Hippocampal formation (tissue), 2 donors: Measurements from ENCODE around the gene RNF225.
"Not testable (repeated sequence)": the region's sequence is repeated elsewhere in the genome, so short reads cannot be mapped to it uniquely, and the experiment has no call there.

ENCODE experiments used
- DNase-seq, 2 donors: peaks; one replicate each; lab custom pipeline; 2025; lab: John Stamatoyannopoulos, UW

The RNF225 gene

GRCh38 chr19:58408152-58409009 is 12.9 kb downstream of the RNF225 start, which contains the start of gene ZNF584:
TSS of gene ZNF584 (plus strand) at chr19:58408649. CDS start at chr19:58409148, 499 bp downstream.
- peak; percentile 93 to 94 for DNase-seq

- no peak for DNase-seq
Measured at GRCh38 chr19:58409010-58409790, 13.7 kb downstream of the RNF225 start.

GRCh38 chr19:58416604-58417003 is 21.1 kb downstream of the RNF225 start:
- DNase-seq: no peak

GRCh38 chr19:58417071-58417470 is 21.6 kb downstream of the RNF225 start:
- DNase-seq: no peak

GRCh38 chr19:58428617-58429016 is 33.2 kb downstream of the RNF225 start:
- DNase-seq: no peak

- DNase-seq: no peak
Measured at GRCh38 chr19:58429745-58430144, 34.3 kb downstream of the RNF225 start.

- no peak for DNase-seq
Measured at GRCh38 chr19:58434217-58434616, 38.8 kb downstream of the RNF225 start.

- peak; percentile 98 to 99 for DNase-seq
Measured at GRCh38 chr19:58439576-58440554, 44.4 kb downstream of the RNF225 start, which contains the start of gene ZNF132. TSS of gene ZNF132 (minus strand) at chr19:58440153. CDS start at chr19:58439821, 332 bp downstream.

- DNase-seq: no peak
Measured at GRCh38 chr19:58440556-58440955, 45.1 kb downstream of the RNF225 start.

- DNase-seq: not testable (repeated sequence)
Measured at GRCh38 chr19:58442986-58443385, 47.5 kb downstream of the RNF225 start.
